ENCODE data around the gene FBXL7. TPM values are rescaled to one million over a fixed set of nuclear protein-coding genes. Genes with fewer than 3 reads are reported as not detected.

Gene FBXL7
- total and polyA plus RNA-seq, 10 donors: 1.1 to 12.9 (median 8.3) TPM

- no peak overlapping the region for H3K4me3 ChIP-seq
- DNase-seq: no peak
- H3K36me3 ChIP-seq: no peaks in the 10 kb centered on the region
- H3K9me3 ChIP-seq: peaks cover 0 to 7% (median 0%) of the 10 kb centered on the region in 8 donors
- TF ChIP-seq POLR2A (IDR thresholded peaks at IDR 0.05): no peak
- no peak for TF ChIP-seq CTCF (IDR thresholded peaks at IDR 0.05 in 8 of 11, conservative IDR thresholded peaks at IDR 0.05 in 3 of 11)
- TF ChIP-seq POLR2AphosphoS5 (IDR thresholded peaks at IDR 0.05): no peak
- intact Hi-C loops (cut with DNase I; ENCODE audit: low total_unique reads): no loop called here
- 64 to 81% (median 69%) methylated on average over 3 of the region's 3 CpGs for WGBS, 5 donors
- no peaks in the 10 kb centered on the region for H3K4me1 ChIP-seq
- H3K27me3 ChIP-seq (replicated peaks in 1 of 7): no peaks in the 10 kb centered on the region
- no peak overlapping the region for H3K27ac ChIP-seq
Measured at GRCh38 chr5:15703901-15704300, 203.9 kb downstream of the FBXL7 start.

GRCh38 chr5:15704397-15704947 lies 204.5 kb downstream of the FBXL7 start:
- no peak for DNase-seq
- Histone ChIP-seq H3K36me3 (no peaks in the 10 kb centered on the region), H3K27ac (no peak overlapping the region), H3K4me1 (no peaks in the 10 kb centered on the region), H3K4me3 (no peak overlapping the region), H3K27me3 (replicated peaks in 1 of 7) (no peaks in the 10 kb centered on the region), H3K9me3 (peaks cover 0 to 5% (median 0%) of the 10 kb centered on the region in 8 donors)
- TF ChIP-seq POLR2AphosphoS5 (IDR thresholded peaks at IDR 0.05) (no peak), POLR2A (IDR thresholded peaks at IDR 0.05) (no peak), CTCF (IDR thresholded peaks at IDR 0.05 in 8 of 11, conservative IDR thresholded peaks at IDR 0.05 in 3 of 11) (no peak)
- intact Hi-C loops (cut with DNase I; ENCODE audit: low total_unique reads): no loop called here

GRCh38 chr5:15707631-15708030 lies 207.7 kb downstream of the FBXL7 start:
- H3K9me3 ChIP-seq: peaks cover 0 to 14% (median 0%) of the 10 kb centered on the region in 8 donors
- 65 to 77% (median 73%) methylated on average over 2 of the region's 2 CpGs for WGBS, 5 donors
- no peaks in the 10 kb centered on the region for H3K36me3 ChIP-seq
- H3K27me3 ChIP-seq (replicated peaks in 1 of 7): no peaks in the 10 kb centered on the region
- DNase-seq: no peak
- TF ChIP-seq CTCF (IDR thresholded peaks at IDR 0.05 in 8 of 11, conservative IDR thresholded peaks at IDR 0.05 in 3 of 11) (no peak), POLR2AphosphoS5 (IDR thresholded peaks at IDR 0.05) (no peak), POLR2A (IDR thresholded peaks at IDR 0.05) (no peak)
- no peak overlapping the region for H3K4me3 ChIP-seq
- no peak overlapping the region for H3K27ac ChIP-seq
- intact Hi-C loops (cut with DNase I; ENCODE audit: low total_unique reads): no loop called here
- H3K4me1 ChIP-seq: no peaks in the 10 kb centered on the region

- Histone ChIP-seq H3K4me1 (no peaks in the 10 kb centered on the region), H3K9me3 (peaks cover 0 to 18% (median 0%) of the 10 kb centered on the region in 8 donors), H3K36me3 (no peaks in the 10 kb centered on the region), H3K27ac (no peak overlapping the region), H3K27me3 (replicated peaks in 1 of 7) (no peaks in the 10 kb centered on the region), H3K4me3 (no peak overlapping the region)
- TF ChIP-seq POLR2A (IDR thresholded peaks at IDR 0.05): no peak
- no peak for TF ChIP-seq POLR2AphosphoS5 (IDR thresholded peaks at IDR 0.05)
- no peak for TF ChIP-seq CTCF (IDR thresholded peaks at IDR 0.05 in 8 of 11, conservative IDR thresholded peaks at IDR 0.05 in 3 of 11)
- intact Hi-C loops (cut with DNase I; ENCODE audit: low total_unique reads): no loop called here
- DNase-seq: no peak
- WGBS, 5 donors: 86 to 93% (median 89%) methylated on average over 2 of the region's 2 CpGs
Measured at GRCh38 chr5:15711892-15712291, 211.9 kb downstream of the FBXL7 start.

Measured in spleen (tissue), 11 donors.